GM18858 (cell line): ENCODE results near the gene GOLGA8T.
"Not testable (repeated sequence)": the region's sequence is repeated elsewhere in the genome, so short reads cannot be mapped to it uniquely, and the experiment has no call there.

Source experiments
- ATAC-seq: cut with Tn5 transposase; IDR thresholded peaks from one replicate; pipeline ENCODE4 v1.9.1; 2021; ENCODE audit not compliant: unreplicated experiment

The GOLGA8T gene

GRCh38 chr15:30134751-30135150, at the start of gene GOLGA8T:
Gene GOLGA8T, plus strand, starts transcription at chr15:30135051. Its CDS starts 98 bp downstream, at chr15:30135149.
- not testable (repeated sequence) for ATAC-seq

GRCh38 chr15:30097827-30098226, 37.0 kb upstream of the GOLGA8T start:
- ATAC-seq = not testable (repeated sequence)

- not testable (repeated sequence) for ATAC-seq
Measured at GRCh38 chr15:30102890-30103289, 32.0 kb upstream of the GOLGA8T start.

- ATAC-seq = not testable (repeated sequence)
Measured at GRCh38 chr15:30103941-30104507, 30.8 kb upstream of the GOLGA8T start.

GRCh38 chr15:30110591-30110990, 24.3 kb upstream of the GOLGA8T start:
- not testable (repeated sequence) for ATAC-seq

GRCh38 chr15:30130066-30130465, 4.8 kb upstream of the GOLGA8T start:
- not testable (repeated sequence) for ATAC-seq

- not testable (repeated sequence) for ATAC-seq
Measured at GRCh38 chr15:30143246-30143645, 8.4 kb downstream of the GOLGA8T start.

- not testable (repeated sequence) for ATAC-seq
Measured at GRCh38 chr15:30149891-30150290, 15.0 kb downstream of the GOLGA8T start.

- ATAC-seq = not testable (repeated sequence)
Measured at GRCh38 chr15:30162479-30163357, 27.9 kb downstream of the GOLGA8T start.

- not testable (repeated sequence) for ATAC-seq
Measured at GRCh38 chr15:30163759-30164158, 28.9 kb downstream of the GOLGA8T start.

- not testable (repeated sequence) for ATAC-seq
Measured at GRCh38 chr15:30164257-30164656, 29.4 kb downstream of the GOLGA8T start.

- ATAC-seq = not testable (repeated sequence)
Measured at GRCh38 chr15:30167403-30167802, 32.6 kb downstream of the GOLGA8T start.

- not testable (repeated sequence) for ATAC-seq
Measured at GRCh38 chr15:30167886-30168285, 33.0 kb downstream of the GOLGA8T start.

- not testable (repeated sequence) for ATAC-seq
Measured at GRCh38 chr15:30171452-30171851, 36.6 kb downstream of the GOLGA8T start.

- not testable (repeated sequence) for ATAC-seq
Measured at GRCh38 chr15:30173041-30173608, 38.3 kb downstream of the GOLGA8T start.

GRCh38 chr15:30175291-30175690, 40.4 kb downstream of the GOLGA8T start:
- not testable (repeated sequence) for ATAC-seq

- not testable (repeated sequence) for ATAC-seq
Measured at GRCh38 chr15:30176613-30177012, 41.8 kb downstream of the GOLGA8T start.

- not testable (repeated sequence) for ATAC-seq
Measured at GRCh38 chr15:30179814-30180213, 45.0 kb downstream of the GOLGA8T start.

GRCh38 chr15:30185495-30185894, 50.6 kb downstream of the GOLGA8T start:
- not testable (repeated sequence) for ATAC-seq

GRCh38 chr15:30187429-30187828, 52.6 kb downstream of the GOLGA8T start:
- ATAC-seq = not testable (repeated sequence)

- ATAC-seq = not testable (repeated sequence)
Measured at GRCh38 chr15:30189754-30190153, 54.9 kb downstream of the GOLGA8T start.

- ATAC-seq = not testable (repeated sequence)
Measured at GRCh38 chr15:30191143-30191542, 56.3 kb downstream of the GOLGA8T start.
